A172 (cell line): Measurements from ENCODE around the gene HMCN2. TPM values are rescaled to one million over a fixed set of nuclear protein-coding genes. Genes with fewer than 3 reads are reported as not detected.

Source experiments
- DNase-seq: peaks from one replicate; pipeline ENCODE4 v3.0.0-alpha.2; 2015; ENCODE audit warnings: low spot score
- total RNA-seq: library from RNA; depleted of rRNA; stranded (reverse); fragments of >200 nt; shearing (Covaris generic); gene quantifications from 2 replicates; pipeline ENCODE4 v1.2.3, GENCODE V29; 2014; rRNA removed

HMCN2 gene
- total RNA-seq, 1 experiment from 2014 or later, result 0.02 TPM

DNA sequence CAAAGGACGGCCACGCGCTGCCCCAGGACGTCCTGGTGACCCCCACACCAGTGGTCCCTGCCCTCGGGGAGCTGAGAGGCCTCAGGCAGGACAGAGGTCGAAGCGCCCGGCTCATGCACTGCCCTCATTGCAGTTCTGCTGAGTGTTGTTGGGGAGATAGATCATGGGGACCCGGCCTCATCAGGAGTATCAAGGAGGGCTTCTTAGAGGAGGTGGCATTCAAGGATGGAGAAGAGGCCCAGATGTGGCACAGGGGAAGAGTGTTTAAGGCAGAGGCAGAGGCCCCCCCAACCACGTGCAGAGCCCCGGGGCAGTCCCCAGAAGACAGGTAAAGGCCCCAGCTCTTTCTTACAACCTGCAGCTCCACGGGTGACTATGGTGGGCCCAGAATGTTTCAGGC is 205.4 kb downstream of the HMCN2 start:
- DNase-seq, result no peak

DNA sequence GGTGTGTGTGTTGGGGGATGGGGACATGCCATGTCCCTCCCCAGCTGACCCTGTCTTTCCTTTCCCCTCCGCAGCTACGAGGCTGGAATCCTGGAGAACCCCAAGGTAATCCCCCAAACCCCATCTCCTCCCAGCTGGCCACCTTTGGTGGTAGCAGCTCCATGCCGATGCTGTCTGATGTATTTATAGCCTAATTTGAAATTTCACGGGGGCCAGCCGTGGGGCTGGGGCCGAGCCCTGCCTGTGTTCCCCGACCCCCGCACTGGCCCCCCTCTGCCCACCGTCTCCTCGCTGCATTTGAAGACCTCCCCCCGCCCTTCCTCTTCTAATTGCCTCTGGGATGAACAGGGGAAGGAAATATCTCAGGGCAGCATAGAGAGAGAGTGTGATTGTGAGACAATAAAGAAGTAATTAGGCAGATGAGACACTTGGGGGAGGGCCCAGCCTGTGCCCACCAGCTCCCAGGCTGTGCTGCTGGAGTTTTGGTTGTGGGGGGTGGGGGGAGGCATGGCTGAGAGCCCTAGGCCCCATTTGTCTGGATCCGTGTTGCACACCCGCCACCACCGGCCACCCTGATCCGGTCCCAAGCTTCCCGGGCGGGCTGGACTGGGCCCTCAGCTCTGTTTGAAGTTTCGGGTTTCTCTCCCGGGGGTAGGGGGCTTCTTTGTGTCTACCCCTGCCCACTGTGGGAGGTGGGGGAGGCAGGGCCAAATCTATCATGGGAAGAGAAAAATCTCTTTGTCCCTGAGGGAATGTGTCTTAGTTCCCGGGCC is 206.0 kb downstream of the HMCN2 start:
- no peak for DNase-seq

DNA sequence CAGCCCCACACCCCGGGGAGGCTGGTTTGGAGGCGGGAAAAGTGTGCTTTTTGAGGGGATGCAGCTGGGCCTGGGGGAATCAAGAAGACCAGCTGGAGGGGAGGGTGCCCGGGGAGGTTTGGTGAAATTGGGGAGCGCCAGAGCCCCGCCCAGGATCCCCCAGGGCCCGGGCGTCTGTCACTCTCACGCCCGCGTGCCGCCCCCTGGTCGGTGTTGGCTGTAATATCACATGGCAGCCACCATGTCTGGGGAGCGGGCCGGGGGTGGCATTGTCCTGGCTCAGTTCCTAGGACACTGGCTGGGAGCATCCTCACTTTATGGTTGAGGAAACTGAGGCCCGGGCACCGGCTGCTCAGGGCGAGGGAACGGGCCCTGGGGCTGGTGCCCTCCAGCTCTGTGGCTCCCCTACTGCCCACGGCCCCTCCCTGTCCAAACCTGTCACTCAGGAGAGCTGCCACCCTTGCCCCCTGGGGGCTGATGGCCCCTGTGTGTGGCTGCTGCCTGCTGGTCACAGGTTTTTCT is 206.7 kb downstream of the HMCN2 start:
- DNase-seq, result no peak

DNA sequence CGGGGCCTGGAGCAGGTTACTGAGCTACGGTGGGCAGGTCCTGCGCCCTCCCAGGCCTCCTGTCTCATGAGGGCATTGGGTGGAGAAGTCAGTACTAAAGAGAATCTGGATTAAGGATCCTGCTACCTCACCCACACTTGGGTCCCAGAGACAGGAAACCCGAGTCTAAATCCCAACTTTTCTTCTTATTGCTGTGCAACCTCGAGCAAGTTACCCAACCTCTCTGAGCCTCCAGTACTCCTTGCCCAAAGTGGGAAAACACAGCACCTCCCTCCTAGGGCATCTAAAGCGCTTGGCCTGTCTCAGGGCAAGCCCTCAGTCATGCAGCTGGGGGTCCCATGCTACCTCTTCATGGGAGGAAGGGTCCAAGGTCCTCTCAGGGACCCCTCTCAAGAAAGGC is 207.4 kb downstream of the HMCN2 start:
- DNase-seq, result no peak

DNA sequence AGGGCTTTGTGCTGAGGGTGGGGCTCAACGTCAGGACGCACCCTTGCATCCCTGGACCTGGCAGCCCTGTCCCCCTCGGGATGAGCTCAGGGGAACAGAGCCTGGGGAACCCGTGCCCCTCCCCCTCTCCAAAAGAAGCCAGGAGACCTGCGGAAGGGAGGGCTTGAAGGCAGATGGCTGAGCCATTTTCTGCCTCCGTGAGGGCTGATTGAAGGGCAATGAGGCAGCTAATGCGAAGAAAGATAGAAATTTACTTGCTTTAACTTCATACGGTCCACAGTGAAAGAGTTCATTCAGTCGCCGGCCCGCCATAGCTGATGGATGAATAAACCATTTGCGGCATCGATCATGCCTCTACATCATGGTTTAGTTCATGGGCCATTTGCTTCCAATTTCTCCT is 208.0 kb downstream of the HMCN2 start:
- no peak for DNase-seq

DNA sequence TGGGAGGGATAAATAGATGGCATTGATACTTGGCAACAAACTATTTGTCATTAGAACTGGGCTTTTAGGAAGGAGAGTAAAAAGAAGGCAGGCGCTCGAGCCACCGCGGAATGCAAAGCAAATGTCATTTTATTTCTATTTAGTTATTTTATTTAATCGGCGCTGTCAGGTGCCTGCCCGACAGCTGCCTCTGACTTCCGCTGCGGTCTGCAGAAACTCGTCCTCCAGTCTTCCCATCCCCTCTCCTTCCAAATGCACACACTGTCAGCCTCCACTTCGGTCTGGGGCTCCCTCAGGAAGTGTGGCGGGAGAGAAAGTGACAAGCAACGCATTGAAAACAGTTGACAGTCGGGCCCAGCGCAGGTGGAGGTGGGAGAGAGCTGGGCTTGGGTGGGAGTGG is 208.5 kb downstream of the HMCN2 start:
- DNase-seq, result no peak

DNA sequence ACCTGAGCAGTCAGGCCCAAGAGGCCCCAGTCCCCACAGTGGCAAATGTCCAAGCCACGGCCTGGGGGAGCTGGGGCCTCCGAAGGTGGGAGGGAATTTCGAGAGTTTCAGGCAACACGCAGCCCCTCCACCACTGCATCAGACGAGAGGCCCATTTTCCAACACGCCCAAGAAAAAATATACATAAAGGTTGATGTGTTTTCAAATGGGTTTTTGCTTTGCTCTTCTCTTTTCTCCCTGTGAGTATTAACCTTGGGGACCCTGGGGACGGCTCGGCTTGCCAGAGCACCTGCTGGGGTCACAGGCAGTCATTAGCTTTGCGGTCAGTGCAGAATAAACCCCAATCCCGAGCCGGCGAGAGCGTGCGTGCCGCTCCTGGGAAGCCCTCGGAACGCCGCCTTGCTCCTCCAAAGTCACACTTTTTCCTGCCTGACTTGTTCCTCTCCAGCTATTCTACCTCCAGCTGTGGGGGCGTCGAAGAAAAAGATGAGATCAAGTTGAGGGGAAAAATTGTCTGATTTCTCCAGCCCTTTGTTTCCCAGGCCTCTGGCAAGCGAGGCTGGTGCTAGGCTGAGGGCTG is 210.7 kb downstream of the HMCN2 start:
- no peak for DNase-seq

DNA sequence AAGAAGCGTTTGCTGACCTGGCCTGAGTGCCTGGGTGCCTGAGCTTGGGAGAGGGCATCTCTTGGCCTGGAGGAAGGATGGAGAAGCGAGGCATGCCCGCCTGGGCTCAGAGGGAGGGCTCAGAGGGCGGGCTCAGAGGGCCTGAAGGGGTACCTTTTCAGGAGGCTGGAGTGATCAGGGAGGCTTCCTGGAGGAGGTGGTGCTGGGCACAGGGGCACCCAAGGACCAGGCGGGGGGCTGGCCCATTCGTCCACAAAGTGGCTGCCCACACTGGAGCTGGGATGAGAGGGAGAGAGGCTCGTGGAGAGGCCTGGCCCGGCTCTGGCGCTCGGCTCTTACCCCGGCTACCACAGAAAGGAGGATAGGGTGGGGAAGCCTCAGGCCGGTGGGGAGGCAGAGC is 212.0 kb downstream of the HMCN2 start:
- DNase-seq, result no peak

DNA sequence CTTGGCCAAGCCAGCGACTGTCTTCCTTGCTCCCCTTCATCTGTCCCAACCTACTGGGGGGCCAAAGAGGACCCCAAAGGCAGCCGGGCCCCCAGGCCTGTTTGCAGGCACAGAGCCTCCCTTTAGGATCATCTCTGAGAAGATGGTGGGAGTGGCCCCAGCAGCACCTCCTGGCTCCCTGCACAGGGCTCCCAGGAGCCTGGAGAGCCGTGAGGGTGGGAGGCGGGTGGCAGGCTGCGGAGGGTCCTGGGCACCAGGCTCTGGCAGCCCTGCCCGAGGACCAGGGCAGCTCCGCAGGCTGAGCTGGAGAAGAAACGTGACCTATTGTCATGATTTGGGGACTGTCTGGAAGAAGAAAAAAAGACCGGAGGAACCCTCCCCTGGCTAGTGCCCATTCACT is 212.6 kb downstream of the HMCN2 start:
- DNase-seq, result no peak

DNA sequence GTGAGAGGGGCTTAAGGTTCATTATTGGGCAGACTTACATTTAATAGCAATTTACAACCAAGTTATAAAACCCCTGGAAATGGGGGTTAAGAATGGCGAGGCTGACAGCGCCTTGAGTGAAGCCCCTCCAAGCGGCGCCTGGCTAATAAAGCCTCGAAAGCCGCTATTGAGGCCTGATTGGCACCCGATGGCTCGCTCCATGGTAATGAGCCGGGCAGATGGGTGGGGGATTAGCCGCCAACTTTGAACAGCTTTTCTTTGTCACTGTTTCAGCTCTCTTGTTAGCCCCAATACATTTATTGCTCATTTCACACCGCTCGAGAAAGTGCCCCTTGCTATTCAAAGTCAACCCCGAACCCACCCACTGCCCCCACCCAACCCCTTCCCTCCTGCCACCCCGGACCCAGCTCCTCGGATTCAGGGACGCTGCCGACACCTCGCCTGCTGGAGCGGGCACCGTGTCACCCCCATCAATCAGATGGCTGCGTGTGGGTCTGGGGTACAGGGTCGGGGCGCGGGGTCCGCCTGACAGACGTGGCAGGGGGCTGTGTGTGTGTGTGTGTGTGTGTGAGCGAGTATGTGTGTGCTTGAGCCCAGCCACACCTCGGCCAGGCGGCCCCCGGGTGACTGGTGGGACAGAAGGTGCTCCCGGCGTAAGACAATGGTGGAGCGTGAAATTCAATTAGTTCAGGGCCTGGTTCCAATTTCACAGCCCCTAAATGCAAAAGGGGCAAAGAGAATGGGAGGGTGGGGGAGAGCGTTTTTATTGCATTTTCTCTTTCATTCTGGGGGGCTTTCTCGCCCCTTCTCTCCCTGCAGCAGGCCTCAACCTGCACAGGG is 213.4 kb downstream of the HMCN2 start:
- no peak for DNase-seq

DNA sequence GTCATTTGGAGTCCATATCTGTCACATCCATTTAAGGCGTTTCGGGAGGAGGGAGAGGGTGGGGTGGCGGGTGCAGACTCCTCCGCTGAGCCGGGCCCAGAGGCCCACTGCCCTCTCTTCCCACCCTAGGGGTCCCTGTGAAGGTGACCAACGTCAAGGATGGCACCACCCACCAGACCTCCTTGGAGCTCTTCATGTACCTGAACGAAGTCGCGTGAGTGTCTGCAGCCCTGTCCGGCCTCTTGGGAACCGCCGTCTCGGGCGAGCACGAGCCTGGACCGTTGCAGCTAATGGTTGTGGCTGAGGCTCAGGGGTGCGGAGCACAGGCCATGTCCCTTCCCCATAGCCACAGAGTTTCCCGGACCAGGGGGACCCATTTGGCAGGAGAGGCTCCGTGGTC is 214.0 kb downstream of the HMCN2 start:
- DNase-seq, result no peak

DNA sequence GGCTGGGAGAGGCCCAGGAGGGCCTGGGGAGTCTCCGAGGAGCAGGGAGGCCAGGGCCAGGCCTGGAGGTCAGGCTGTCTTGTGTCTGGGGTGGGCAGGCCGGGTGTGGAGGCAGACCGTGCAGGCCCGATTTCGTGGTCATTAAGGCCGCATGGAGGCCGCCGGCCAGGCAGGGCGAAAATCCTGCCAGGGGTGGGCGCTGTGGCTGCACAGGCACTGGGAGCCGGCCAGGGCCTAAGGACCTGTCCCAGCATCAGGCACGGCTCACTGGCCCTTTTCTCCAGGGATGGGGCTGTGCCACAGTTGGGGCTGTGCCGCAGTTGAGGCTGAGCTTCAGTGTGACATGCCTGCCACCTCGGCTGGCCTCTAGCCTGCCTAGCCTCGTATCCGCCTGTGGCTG is 215.1 kb downstream of the HMCN2 start:
- no peak for DNase-seq

DNA sequence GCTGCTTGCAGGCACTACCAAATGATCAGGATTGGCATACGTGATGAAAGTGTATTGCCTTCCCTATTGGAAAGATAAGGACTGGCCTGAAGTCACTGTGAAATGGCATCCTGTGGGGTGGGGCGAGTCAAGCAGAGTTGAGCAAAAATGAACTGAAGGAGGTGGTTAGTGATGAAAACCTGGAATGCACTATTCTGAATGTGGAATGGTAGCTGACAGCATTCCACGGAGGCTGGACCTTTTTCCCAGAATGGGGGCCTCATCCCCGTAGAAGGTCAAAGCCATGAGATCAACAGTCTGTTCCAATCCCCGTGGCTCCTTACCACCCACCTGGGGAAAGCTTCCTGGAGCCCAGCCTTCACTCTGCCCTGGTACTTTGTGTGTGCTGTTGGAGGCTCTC is 216.9 kb downstream of the HMCN2 start:
- DNase-seq, result no peak

DNA sequence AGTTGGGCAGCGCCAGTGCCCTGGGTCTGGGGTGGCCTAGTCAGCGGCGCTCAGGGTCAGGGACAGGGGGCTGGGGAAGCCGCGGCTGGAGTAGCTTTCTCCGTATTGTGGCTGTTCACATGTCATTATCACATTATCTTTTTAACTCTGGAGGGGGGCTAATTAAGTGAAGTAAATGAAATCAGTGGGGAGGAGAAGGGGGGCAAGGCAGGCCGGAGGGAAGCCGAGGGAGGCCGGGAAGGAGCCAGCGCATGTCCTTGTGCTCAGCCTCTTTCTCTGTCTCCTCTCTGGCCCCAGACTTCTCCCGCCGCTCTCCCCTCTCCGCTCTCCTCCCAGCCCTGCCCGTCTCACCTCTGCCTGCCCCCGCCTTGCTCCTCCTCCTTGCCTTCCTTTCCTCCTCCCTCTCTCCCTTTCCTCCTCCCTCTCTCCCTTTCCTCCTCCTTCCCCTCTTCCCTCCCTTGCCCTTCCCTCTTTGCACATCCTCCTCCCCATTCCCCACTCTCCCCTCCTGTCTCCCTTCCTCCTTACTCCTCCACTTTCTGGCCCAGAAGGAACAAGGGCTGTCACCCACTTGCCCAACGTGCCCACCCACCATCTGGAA is 217.9 kb downstream of the HMCN2 start:
- DNase-seq, result no peak

Other genes starting within 250 kb of the HMCN2 start
- gene FNBP1, start 222.6 kb upstream of the HMCN2 start, total RNA-seq, result 22.7 and 28.4 TPM in 2 replicates
- gene GPR107, start 211.9 kb upstream of the HMCN2 start, total RNA-seq, result 0.17 and 0.22 TPM in 2 replicates
- 42.6 and 43.2 TPM in 2 replicates for gene NCS1, start 93.4 kb upstream of the HMCN2 start, total RNA-seq
- gene ASS1, start 179.2 kb downstream of the HMCN2 start, total RNA-seq, result not detected in 2 replicates